ENCODE results near the gene PRKRA. TPM values are rescaled to one million over a fixed set of nuclear protein-coding genes. Genes with fewer than 3 reads are reported as not detected.

Gene PRKRA
- total and polyA plus RNA-seq, 9 of the 15 experiments (the other 6 are each of a cell fraction or from before 2014, with no cell fraction given), result 14.1 to 78.1 (median 52.3) TPM

DNA sequence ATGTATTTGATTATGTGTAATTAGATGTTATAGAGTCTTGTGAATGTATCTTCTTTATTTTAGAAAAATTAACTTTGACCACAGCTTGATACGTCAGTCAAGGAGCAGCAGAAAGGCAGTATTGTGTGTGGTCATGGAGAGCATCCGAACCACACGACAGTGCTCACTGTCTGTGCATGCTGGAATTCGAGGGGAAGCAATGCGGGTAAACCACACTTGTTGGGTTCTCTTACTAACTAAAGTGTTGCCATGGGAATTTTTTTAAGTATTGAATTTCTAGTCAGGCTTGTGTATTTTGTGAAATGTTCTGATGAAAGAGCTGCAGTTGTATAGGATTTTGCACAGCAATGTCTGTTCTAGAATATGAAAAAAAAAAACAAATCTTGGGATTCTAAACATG lies 5.0 kb upstream of the PRKRA start (continued):
- TF ChIP-seq, protein P1, sequence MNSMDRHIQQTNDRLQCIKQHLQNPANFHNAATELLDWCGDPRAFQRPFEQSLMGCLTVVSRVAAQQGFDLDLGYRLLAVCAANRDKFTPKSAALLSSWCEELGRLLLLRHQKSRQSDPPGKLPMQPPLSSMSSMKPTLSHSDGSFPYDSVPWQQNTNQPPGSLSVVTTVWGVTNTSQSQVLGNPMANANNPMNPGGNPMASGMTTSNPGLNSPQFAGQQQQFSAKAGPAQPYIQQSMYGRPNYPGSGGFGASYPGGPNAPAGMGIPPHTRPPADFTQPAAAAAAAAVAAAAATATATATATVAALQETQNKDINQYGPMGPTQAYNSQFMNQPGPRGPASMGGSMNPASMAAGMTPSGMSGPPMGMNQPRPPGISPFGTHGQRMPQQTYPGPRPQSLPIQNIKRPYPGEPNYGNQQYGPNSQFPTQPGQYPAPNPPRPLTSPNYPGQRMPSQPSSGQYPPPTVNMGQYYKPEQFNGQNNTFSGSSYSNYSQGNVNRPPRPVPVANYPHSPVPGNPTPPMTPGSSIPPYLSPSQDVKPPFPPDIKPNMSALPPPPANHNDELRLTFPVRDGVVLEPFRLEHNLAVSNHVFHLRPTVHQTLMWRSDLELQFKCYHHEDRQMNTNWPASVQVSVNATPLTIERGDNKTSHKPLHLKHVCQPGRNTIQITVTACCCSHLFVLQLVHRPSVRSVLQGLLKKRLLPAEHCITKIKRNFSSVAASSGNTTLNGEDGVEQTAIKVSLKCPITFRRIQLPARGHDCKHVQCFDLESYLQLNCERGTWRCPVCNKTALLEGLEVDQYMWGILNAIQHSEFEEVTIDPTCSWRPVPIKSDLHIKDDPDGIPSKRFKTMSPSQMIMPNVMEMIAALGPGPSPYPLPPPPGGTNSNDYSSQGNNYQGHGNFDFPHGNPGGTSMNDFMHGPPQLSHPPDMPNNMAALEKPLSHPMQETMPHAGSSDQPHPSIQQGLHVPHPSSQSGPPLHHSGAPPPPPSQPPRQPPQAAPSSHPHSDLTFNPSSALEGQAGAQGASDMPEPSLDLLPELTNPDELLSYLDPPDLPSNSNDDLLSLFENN (IDR thresholded peaks at IDR 0.05; ENCODE audit: low read depth in 2 of 2, low read length in 2 of 2), result no peak

DNA sequence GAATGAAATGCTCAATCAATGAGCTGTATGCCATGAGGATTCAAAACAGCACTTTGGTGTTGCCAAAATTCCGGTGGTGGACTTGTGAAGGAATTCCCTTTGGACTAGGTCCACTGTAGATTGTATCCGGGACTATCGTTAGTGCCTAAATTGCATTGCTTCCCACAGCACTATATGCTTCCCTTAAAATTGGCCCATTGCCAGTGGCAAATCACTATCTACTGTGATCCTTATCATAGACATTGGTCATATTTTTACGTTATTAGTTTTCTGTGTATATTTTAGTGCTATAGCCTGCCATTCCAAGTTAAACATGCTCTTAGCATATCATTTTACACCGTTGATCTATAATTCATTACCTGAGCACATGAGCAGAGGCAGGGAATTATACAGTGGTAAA lies 1.9 kb upstream of the PRKRA start:
- H3K27ac ChIP-seq (ENCODE audit: extremely low read depth, low read depth, low read length), result no peak overlapping the region
- no peaks in the 10 kb centered on the region for H3K9me3 ChIP-seq (replicated peaks; ENCODE audit: control insufficient read depth, insufficient read depth, low read depth, low read length)
- H4K20me1 ChIP-seq (replicated peaks; ENCODE audit: control insufficient read depth, insufficient read depth, low read length), result 0 out of 2 replicates have a peak, but pooled peaks cover 7% of the 10 kb centered on the region
- in situ Hi-C loops (cut with MboI) (no loop called here), intact Hi-C loops (cut with micrococcal nuclease) (no loop called here)
- 41% methylated on average over 5 of the region's 5 CpGs for WGBS (ENCODE audit: insufficient coverage, low coverage, missing lambda C conversion rate)
- no peak overlapping the region; the same call in 1 of the 2 replicates for H3K4me2 ChIP-seq (ENCODE audit: insufficient read depth, low read length)
- BruUV-seq (replicated peaks), result no TSS peak
- H3K9me1 ChIP-seq (ENCODE audit: control insufficient read depth, insufficient read depth, low read length), result no peaks in the 10 kb centered on the region
- TF ChIP-seq, protein P2, sequence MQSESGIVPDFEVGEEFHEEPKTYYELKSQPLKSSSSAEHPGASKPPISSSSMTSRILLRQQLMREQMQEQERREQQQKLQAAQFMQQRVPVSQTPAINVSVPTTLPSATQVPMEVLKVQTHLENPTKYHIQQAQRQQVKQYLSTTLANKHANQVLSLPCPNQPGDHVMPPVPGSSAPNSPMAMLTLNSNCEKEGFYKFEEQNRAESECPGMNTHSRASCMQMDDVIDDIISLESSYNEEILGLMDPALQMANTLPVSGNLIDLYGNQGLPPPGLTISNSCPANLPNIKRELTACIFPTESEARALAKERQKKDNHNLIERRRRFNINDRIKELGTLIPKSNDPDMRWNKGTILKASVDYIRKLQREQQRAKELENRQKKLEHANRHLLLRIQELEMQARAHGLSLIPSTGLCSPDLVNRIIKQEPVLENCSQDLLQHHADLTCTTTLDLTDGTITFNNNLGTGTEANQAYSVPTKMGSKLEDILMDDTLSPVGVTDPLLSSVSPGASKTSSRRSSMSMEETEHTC (IDR thresholded peaks at IDR 0.05), result no peak
- TF ChIP-seq CBX8 (IDR thresholded peaks at IDR 0.05; ENCODE audit: borderline replicate concordance, extremely low read depth, low read depth, low read length, poor library complexity, severe bottlenecking) (no peak), NFIX (CRISPR knock-in tag; IDR thresholded peaks at IDR 0.05; ENCODE audit: low read depth) (peak; percentile 88), NFIC (IDR thresholded peaks at IDR 0.05) (peak; percentile 98), XRCC4 (IDR thresholded peaks at IDR 0.05; ENCODE audit: extremely low read depth, insufficient read depth, insufficient read length) (no peak)
- no peaks in the 10 kb centered on the region for H3K27me3 ChIP-seq (ENCODE audit: control insufficient read depth in 2 of 2, insufficient read depth in 2 of 2, low read length in 2 of 2)
- POLR2A ChIA-PET, result interaction anchor here (1.0 kb wide), 1 partner anchor 22 kb away, joined by 3 read pairs; no protein-coding TSS in a partner anchor
- CTCF ChIA-PET (ENCODE audit: low intra/inter-chr PET ratio), result no interaction called here
- H3K4me3 ChIP-seq, result no peak overlapping the region
- no peak overlapping the region for H3K9ac ChIP-seq (ENCODE audit: insufficient read depth in 1 of 2, low read depth in 2 of 2, low read length in 2 of 2)
- H3K4me1 ChIP-seq (replicated peaks in 1 of 2; ENCODE audit: control insufficient read depth in 2 of 2, insufficient read depth in 2 of 2, low read length in 2 of 2), result peaks cover 14 to 21% of the 10 kb centered on the region in 2 experiments; a peak in 4 of 5 replicates
- no peak for DNase-seq (ENCODE audit: extremely low read depth in 1 of 4, low spot score in 3 of 4)
- no peak for ATAC-seq
- FAIRE-seq, result no peak
- 0 out of 2 replicates have a peak overlapping the region, but pooled peaks have one; percentile 28 for H2AFZ ChIP-seq (ENCODE audit: low read depth, low read length)
- H3K36me3 ChIP-seq (ENCODE audit: control insufficient read depth, insufficient read depth, low read length), result peaks cover 14% of the 10 kb centered on the region
- H3K79me2 ChIP-seq (ENCODE audit: control insufficient read depth, insufficient read depth, low read length), result peaks cover 30% of the 10 kb centered on the region

Measured in K562 (cell line).